Psoas muscle (tissue), 8 donors: ENCODE results near the gene SHC3. TPM values are rescaled to one million over a fixed set of nuclear protein-coding genes. Genes with fewer than 3 reads are reported as not detected.
A peak's percentile ranks its signal among the peaks of the same experiment; 100 is the strongest.

Experiments
- ATAC-seq, 4 donors: fragments of 200-7000 bp; cut with Tn5 transposase; one replicate each; pipeline ENCODE4 v1.9.1; 2020; ENCODE audit warnings: moderate library complexity in 3 of 4, mild to moderate bottlenecking in 2 of 4
- DNase-seq, 2 donors: peaks; one replicate each; pipeline ENCODE4 v3.0.0-alpha.2; 2020
- H3K27ac ChIP-seq: fragments of 200-600 bp; one replicate; pipeline ENCODE4 v1.8.0; 2022
- H3K27me3 ChIP-seq, 3 donors: fragments of 200-600 bp in 1 of 3; one replicate each; pipeline versions ENCODE4 v1.6.1 to v1.8.0; 2013 to 2022; ENCODE audit warnings: low read length in 2 of 3, mild to moderate bottlenecking in 2 of 3, moderate library complexity in 1 of 3; ENCODE audit not compliant: insufficient read depth in 3 of 3
- H3K36me3 ChIP-seq, 2 donors: fragments of 200-600 bp in 1 of 2; one replicate each; pipeline versions ENCODE4 v1.6.1 to v1.8.0; 2013 to 2022; ENCODE audit warnings: low read depth in 1 of 2, mild to moderate bottlenecking in 1 of 2, moderate library complexity in 1 of 2; ENCODE audit not compliant: insufficient read depth in 1 of 2
- H3K4me1 ChIP-seq: fragments of 200-600 bp; one replicate; pipeline ENCODE4 v1.8.0; 2022
- H3K4me3 ChIP-seq: fragments of 200-600 bp; one replicate; pipeline ENCODE4 v1.8.0; 2022; ENCODE audit warnings: mild to moderate bottlenecking
- H3K9me3 ChIP-seq: fragments of 200-600 bp; one replicate; pipeline ENCODE4 v1.8.0; 2022
- CTCF ChIP-seq: fragments of 200-600 bp; IDR thresholded peaks from one replicate; pipeline ENCODE4 v1.8.0; 2022; ENCODE audit warnings: antibody characterized with exemption
- WGBS, 3 donors: extraction: QIAGEN DNeasy Blood & Tissue Kit; methylation state at CpG; one replicate each; pipeline versions ENCODE4 v1.1.6 to v1.1.7; 2013; 5-methylcytosine and 5-hydroxymethylcytosine counted together
- intact Hi-C, 2 donors: fragments of 100-400 bp; cut with DNase I; formaldehyde crosslinking; loops; one replicate each; pipeline versions ENCODE4 v1.11.0 to v1.14.2; 2022
- polyA plus RNA-seq, 3 donors: library from polyadenylated mRNA; stranded (reverse); fragments of 200-250 nt; gene quantifications; one replicate each; pipeline ENCODE4 v1.2.3, GENCODE V29; 2013
- total RNA-seq, 4 donors: library from RNA; stranded (reverse); fragmentation: NEBNext Ultra II Directional in 2 of 4; extraction: Animal tissue kit (Norgen Biotek cat#: 25700) in 2 of 4; gene quantifications; one replicate each; pipeline versions ENCODE4 v1.2.1 to v1.2.4, GENCODE V29; 2021 to 2023
- donor health status: healthy with polysubstance abuse.
- donor health status: DM: no; HTN: no; CAD: no; lungs with moderate emphysema.
- donor health status: Bipolar disorder and iron deficiency.
- donor health status: healthy.
- donor health status: DM: yes; HTN: yes; CAD: no.
- donor health status: DM: no; HTN: no; CAD: no.
- donor health status: DM: no; HTN: no; CAD: no.
- donor health status: DM: yes; HTN: yes; CAD: no.

Gene SHC3
- total and polyA plus RNA-seq, 7 donors: 0.04 to 0.71 (median 0.20) TPM

GRCh38 chr9:89022001-89022759, 156.4 kb downstream of the SHC3 start:
- H3K36me3 ChIP-seq: no peaks in the 10 kb centered on the region
- intact Hi-C loops: no loop called here
- H3K4me3 ChIP-seq: no peak overlapping the region
- no peaks in the 10 kb centered on the region for H3K4me1 ChIP-seq
- no peaks in the 10 kb centered on the region for H3K27me3 ChIP-seq
- H3K9me3 ChIP-seq: no peaks in the 10 kb centered on the region
- 66 to 80% (median 66%) methylated on average over 15 of the region's 15 CpGs for WGBS, 3 donors
- peak overlapping the region; percentile 6 for H3K27ac ChIP-seq
- DNase-seq (no peak), ATAC-seq (no peak)
- TF ChIP-seq CTCF: no peak

- no peak for TF ChIP-seq CTCF
- WGBS, 3 donors: 71 to 83% (median 79%) methylated on average over 8 of the region's 8 CpGs
- peak; percentile 49 to 68 for DNase-seq
Measured at GRCh38 chr9:89021154-89021803, 157.3 kb downstream of the SHC3 start.

GRCh38 chr9:89020754-89021153, 157.9 kb downstream of the SHC3 start:
- H3K4me3 ChIP-seq: no peak overlapping the region
- TF ChIP-seq CTCF: no peak
- DNase-seq (no peak), ATAC-seq (no peak)
- H3K9me3 ChIP-seq: no peaks in the 10 kb centered on the region
- no peak overlapping the region for H3K27ac ChIP-seq
- WGBS, 3 donors: 94 to 98% (median 95%) methylated on average over 4 of the region's 4 CpGs
- intact Hi-C loops: no loop called here
- no peaks in the 10 kb centered on the region for H3K36me3 ChIP-seq
- H3K27me3 ChIP-seq: no peaks in the 10 kb centered on the region
- no peaks in the 10 kb centered on the region for H3K4me1 ChIP-seq

More at GRCh38 chr9:89021154-89021803, 157.3 kb downstream of the SHC3 start:
- no peaks in the 10 kb centered on the region for H3K4me1 ChIP-seq
- H3K27me3 ChIP-seq: no peaks in the 10 kb centered on the region
- H3K9me3 ChIP-seq: no peaks in the 10 kb centered on the region
- intact Hi-C loops: no loop called here
- ATAC-seq: peak in 3 of 4 donors; percentile 46 to 69 (median 57)
- H3K4me3 ChIP-seq: no peak overlapping the region
- H3K36me3 ChIP-seq: no peaks in the 10 kb centered on the region
- H3K27ac ChIP-seq: no peak overlapping the region

GRCh38 chr9:89015336-89015735, 163.3 kb downstream of the SHC3 start:
- no peaks in the 10 kb centered on the region for H3K36me3 ChIP-seq
- intact Hi-C loops: no loop called here
- ATAC-seq (no peak), DNase-seq (no peak)
- H3K27ac ChIP-seq: no peak overlapping the region
- TF ChIP-seq CTCF: no peak
- 85 to 88% (median 87%) methylated on average over 2 of the region's 2 CpGs for WGBS, 3 donors
- H3K27me3 ChIP-seq: no peaks in the 10 kb centered on the region
- H3K9me3 ChIP-seq: no peaks in the 10 kb centered on the region
- no peak overlapping the region for H3K4me3 ChIP-seq
- H3K4me1 ChIP-seq: no peaks in the 10 kb centered on the region
